Naive thymus-derived CD8-positive, alpha-beta T cell (primary cell): ENCODE results near the gene GOLGA5. TPM values are rescaled to one million over a fixed set of nuclear protein-coding genes. Genes with fewer than 3 reads are reported as not detected.
A peak's percentile ranks its signal among the peaks of the same experiment; 100 is the strongest.
"Not testable (repeated sequence)": the region's sequence is repeated elsewhere in the genome, so short reads cannot be mapped to it uniquely, and the experiment has no call there.

Source experiments
- ATAC-seq, 2 donors: fragments of 150-1000 bp; cut with Tn5 transposase in 1 of 2; sonication (Bioruptor Pico), chemical (Tn5 transposase) in 1 of 2; 1 replicate in 1 of 2; 2 replicates in 1 of 2; pipeline ENCODE4 v1.10.0; 2021; ENCODE audit warnings: mild to moderate bottlenecking in 2 of 2, moderate library complexity in 2 of 2
- POLR2A ChIA-PET: fragments of 350-600 bp; sonication (Branson Sonifier 250); formaldehyde crosslinking; loops from one replicate; lab custom pipeline; 2021; ENCODE audit warnings: antibody characterized with exemption; lab: Charles Lee
- DNase-seq, 10 donors: peaks; one replicate each; pipeline versions ENCODE4 v3.0.0 to v3.0.0-alpha.2; 2020 to 2022
- H3K27ac Mint-ChIP-seq, 10 donors: one replicate each; pipeline ENCODE4 v1.8.0; 2020 to 2022; ENCODE audit warnings: mild to moderate bottlenecking in 10 of 10, mixed read lengths in 10 of 10, moderate library complexity in 4 of 10, inconsistent platforms in 1 of 10
- H3K27me3 Mint-ChIP-seq, 5 donors: one replicate each; pipeline ENCODE4 v1.8.0; 2021 to 2022; ENCODE audit warnings: mixed read lengths in 5 of 5
- H3K36me3 Mint-ChIP-seq, 3 donors: one replicate each; pipeline ENCODE4 v1.8.0; 2020 to 2022; ENCODE audit warnings: mixed read lengths in 3 of 3, mild to moderate bottlenecking in 2 of 3, inconsistent platforms in 1 of 3
- H3K4me1 Mint-ChIP-seq, 4 donors: one replicate each; pipeline ENCODE4 v1.8.0; 2021 to 2022; ENCODE audit warnings: mixed read lengths in 4 of 4
- H3K4me3 Mint-ChIP-seq, 10 donors: one replicate each; pipeline ENCODE4 v1.8.0; 2020 to 2022; ENCODE audit warnings: mild to moderate bottlenecking in 10 of 10, mixed read lengths in 10 of 10, moderate library complexity in 6 of 10, inconsistent platforms in 1 of 10
- H3K9me3 Mint-ChIP-seq, 9 donors: one replicate each; pipeline ENCODE4 v1.8.0; 2020 to 2022; ENCODE audit warnings: mixed read lengths in 9 of 9, mild to moderate bottlenecking in 3 of 9, inconsistent platforms in 1 of 9, moderate library complexity in 1 of 9
- polyA plus RNA-seq, 3 donors: library from polyadenylated mRNA; unstranded; fragments of 300-500 nt; fragmentation: Illumina TruSeq; gene quantifications; one replicate each; pipeline ENCODE4 v1.2.3, GENCODE V29; 2021
- total RNA-seq, 8 experiments: library from RNA in 2 of 8; stranded (reverse) in 2 of 8; gene quantifications; one replicate each; pipeline ENCODE4 v1.2.3 and lab custom pipeline; 2021 to 2026

Gene GOLGA5
- total and polyA plus RNA-seq, 5 experiments from 2014 or later: 14.0 to 22.4 (median 20.6) TPM

GRCh38 chr14:92846162-92846897, 52.2 kb downstream of the GOLGA5 start:
- Mint-ChIP-seq H3K4me1 (peaks cover 16 to 34% (median 20%) of the 10 kb centered on the region in 4 donors), H3K27me3 (no peaks in the 10 kb centered on the region), H3K4me3 (no peak overlapping the region), H3K27ac (peak overlapping the region in 3 of 10 donors; percentile 36 to 65 (median 56)), H3K36me3 (peaks cover 5 to 6% (median 5%) of the 10 kb centered on the region in 3 donors), H3K9me3 (peaks cover 0 to 4% (median 0%) of the 10 kb centered on the region in 9 donors)
- POLR2A ChIA-PET: no interaction called here
- DNase-seq (no peak), ATAC-seq (no peak)

GRCh38 chr14:92847278-92847677, 53.2 kb downstream of the GOLGA5 start:
- Mint-ChIP-seq H3K4me1 (peaks cover 16 to 34% (median 20%) of the 10 kb centered on the region in 4 donors), H3K27me3 (no peaks in the 10 kb centered on the region), H3K27ac (peak overlapping the region in 9 of 10 donors; percentile 19 to 73 (median 58)), H3K4me3 (peak overlapping the region in 2 of 10 donors; percentile 7 to 8), H3K36me3 (peaks cover 0 to 12% (median 4%) of the 10 kb centered on the region in 3 donors), H3K9me3 (peaks cover 0 to 5% (median 0%) of the 10 kb centered on the region in 9 donors)
- POLR2A ChIA-PET: no interaction called here
- DNase-seq (peak in 1 of 10 donors; percentile 9), ATAC-seq (peak in 1 of 2 donors; percentile 55)

- DNase-seq (no peak), ATAC-seq (no peak)
- POLR2A ChIA-PET: interaction anchor here (0.6 kb wide), 1 partner anchor 857 kb away, joined by 3 read pairs; no protein-coding TSS in a partner anchor
- H3K27me3 Mint-ChIP-seq: no peaks in the 10 kb centered on the region
- H3K36me3 Mint-ChIP-seq: peaks cover 0 to 16% (median 6%) of the 10 kb centered on the region in 3 donors
- H3K4me1 Mint-ChIP-seq: peaks cover 16 to 35% (median 20%) of the 10 kb centered on the region in 4 donors
- peak overlapping the region in 5 of 10 donors; percentile 42 to 73 (median 63) for H3K27ac Mint-ChIP-seq
- H3K9me3 Mint-ChIP-seq: peaks cover 0 to 9% (median 0%) of the 10 kb centered on the region in 9 donors
- H3K4me3 Mint-ChIP-seq: no peak overlapping the region
Measured at GRCh38 chr14:92847749-92848148, 53.6 kb downstream of the GOLGA5 start.

GRCh38 chr14:92848887-92849286, 54.8 kb downstream of the GOLGA5 start:
- peaks cover 0 to 16% (median 6%) of the 10 kb centered on the region in 3 donors for H3K36me3 Mint-ChIP-seq
- peaks cover 16 to 44% (median 22%) of the 10 kb centered on the region in 4 donors for H3K4me1 Mint-ChIP-seq
- DNase-seq: no peak
- peak overlapping the region in 2 of 10 donors; percentile 45 to 65 for H3K27ac Mint-ChIP-seq
- H3K27me3 Mint-ChIP-seq: peaks cover 0 to 6% (median 0%) of the 10 kb centered on the region in 5 donors
- H3K9me3 Mint-ChIP-seq: peaks cover 0 to 17% (median 0%) of the 10 kb centered on the region in 9 donors
- no peak for ATAC-seq
- POLR2A ChIA-PET: no interaction called here
- H3K4me3 Mint-ChIP-seq: no peak overlapping the region

- H3K27me3 Mint-ChIP-seq: peaks cover 0 to 13% (median under 1%) of the 10 kb centered on the region in 5 donors
- ATAC-seq: no peak
- DNase-seq: no peak
- H3K27ac Mint-ChIP-seq: peak overlapping the region in 2 of 10 donors; percentile 53 to 63
- peaks cover 0 to 16% (median 10%) of the 10 kb centered on the region in 3 donors for H3K36me3 Mint-ChIP-seq
- peaks cover 13 to 44% (median 22%) of the 10 kb centered on the region in 4 donors for H3K4me1 Mint-ChIP-seq
- H3K9me3 Mint-ChIP-seq: peaks cover 0 to 24% (median 5%) of the 10 kb centered on the region in 9 donors
- no peak overlapping the region for H3K4me3 Mint-ChIP-seq
- POLR2A ChIA-PET: no interaction called here
Measured at GRCh38 chr14:92850492-92850891, 56.4 kb downstream of the GOLGA5 start.

GRCh38 chr14:92853136-92853535, 59.0 kb downstream of the GOLGA5 start:
- peaks cover 0 to 21% (median 3%) of the 10 kb centered on the region in 4 donors for H3K4me1 Mint-ChIP-seq
- DNase-seq: peak in 4 of 10 donors; percentile 3 to 23 (median 18)
- H3K27ac Mint-ChIP-seq, POLR2A ChIA-PET, ATAC-seq: not testable (repeated sequence)
- peaks cover 0 to 30% (median 9%) of the 10 kb centered on the region in 9 donors for H3K9me3 Mint-ChIP-seq
- peak overlapping the region in 2 of 10 donors; percentile 6 to 19 for H3K4me3 Mint-ChIP-seq
- H3K27me3 Mint-ChIP-seq: peaks cover 0 to 20% (median 4%) of the 10 kb centered on the region in 5 donors
- H3K36me3 Mint-ChIP-seq: peaks cover 0 to 11% (median 10%) of the 10 kb centered on the region in 3 donors

- peaks cover 0 to 3% (median 0%) of the 10 kb centered on the region in 3 donors for H3K36me3 Mint-ChIP-seq
- H3K4me3 Mint-ChIP-seq: no peak overlapping the region
- no peak overlapping the region for H3K27ac Mint-ChIP-seq
- H3K4me1 Mint-ChIP-seq: peaks cover 0 to 1% (median 0%) of the 10 kb centered on the region in 4 donors
- ATAC-seq (no peak), DNase-seq (no peak)
- POLR2A ChIA-PET: no interaction called here
- H3K27me3 Mint-ChIP-seq: peaks cover 2 to 9% (median 7%) of the 10 kb centered on the region in 5 donors
- H3K9me3 Mint-ChIP-seq: peaks cover 0 to 16% (median 8%) of the 10 kb centered on the region in 9 donors
Measured at GRCh38 chr14:92860049-92860840, 66.1 kb downstream of the GOLGA5 start.

- POLR2A ChIA-PET: no interaction called here
- no peak overlapping the region for H3K4me3 Mint-ChIP-seq
- no peak for ATAC-seq
- H3K9me3 Mint-ChIP-seq: peaks cover 0 to 22% (median 4%) of the 10 kb centered on the region in 9 donors
- H3K27ac Mint-ChIP-seq: peak overlapping the region in 1 of 10 donors; percentile 83
- H3K4me1 Mint-ChIP-seq: peaks cover 0 to 1% (median 0%) of the 10 kb centered on the region in 4 donors
- peaks cover 2 to 10% (median 5%) of the 10 kb centered on the region in 5 donors for H3K27me3 Mint-ChIP-seq
- H3K36me3 Mint-ChIP-seq: peaks cover 0 to 5% (median 3%) of the 10 kb centered on the region in 3 donors
- DNase-seq: no peak
Measured at GRCh38 chr14:92861856-92862745, 68.0 kb downstream of the GOLGA5 start.

- DNase-seq (no peak), ATAC-seq (no peak)
- POLR2A ChIA-PET: no interaction called here
- Mint-ChIP-seq H3K36me3 (peaks cover 0 to 5% (median 3%) of the 10 kb centered on the region in 3 donors), H3K9me3 (peaks cover 0 to 22% (median 2%) of the 10 kb centered on the region in 9 donors), H3K27ac (no peak overlapping the region), H3K4me1 (peaks cover 0 to 1% (median 0%) of the 10 kb centered on the region in 4 donors), H3K27me3 (peaks cover 4 to 23% (median 9%) of the 10 kb centered on the region in 5 donors), H3K4me3 (no peak overlapping the region)
Measured at GRCh38 chr14:92863286-92864080, 69.4 kb downstream of the GOLGA5 start.

GRCh38 chr14:92865674-92866073, 71.6 kb downstream of the GOLGA5 start:
- Mint-ChIP-seq H3K27ac (no peak overlapping the region), H3K4me3 (no peak overlapping the region), H3K27me3 (peaks cover 2 to 23% (median 9%) of the 10 kb centered on the region in 5 donors), H3K36me3 (peaks cover 0 to 5% (median 3%) of the 10 kb centered on the region in 3 donors), H3K9me3 (peaks cover 0 to 17% (median 2%) of the 10 kb centered on the region in 9 donors), H3K4me1 (peaks cover 0 to 1% (median 0%) of the 10 kb centered on the region in 4 donors)
- POLR2A ChIA-PET: no interaction called here
- no peak for ATAC-seq
- no peak for DNase-seq
